ENCODE results near the gene TSPAN14.
A peak's percentile ranks its signal among the peaks of the same experiment; 100 is the strongest.
"Not testable (repeated sequence)": the region's sequence is repeated elsewhere in the genome, so short reads cannot be mapped to it uniquely, and the experiment has no call there.

Gene TSPAN14, protein sequence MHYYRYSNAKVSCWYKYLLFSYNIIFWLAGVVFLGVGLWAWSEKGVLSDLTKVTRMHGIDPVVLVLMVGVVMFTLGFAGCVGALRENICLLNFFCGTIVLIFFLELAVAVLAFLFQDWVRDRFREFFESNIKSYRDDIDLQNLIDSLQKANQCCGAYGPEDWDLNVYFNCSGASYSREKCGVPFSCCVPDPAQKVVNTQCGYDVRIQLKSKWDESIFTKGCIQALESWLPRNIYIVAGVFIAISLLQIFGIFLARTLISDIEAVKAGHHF

GRCh38 chr10:80453842-80454512, at the start of gene TSPAN14:
Gene TSPAN14 (plus strand): TSS chr10:80454310. CDS start chr10:80489234, 34,924 bp downstream.
- DNase-seq (ENCODE audit: low read depth in 4 of 4, low spot score in 1 of 4), result peak in 3 of 4 experiments; percentile 56 to 73 (median 63)

DNA sequence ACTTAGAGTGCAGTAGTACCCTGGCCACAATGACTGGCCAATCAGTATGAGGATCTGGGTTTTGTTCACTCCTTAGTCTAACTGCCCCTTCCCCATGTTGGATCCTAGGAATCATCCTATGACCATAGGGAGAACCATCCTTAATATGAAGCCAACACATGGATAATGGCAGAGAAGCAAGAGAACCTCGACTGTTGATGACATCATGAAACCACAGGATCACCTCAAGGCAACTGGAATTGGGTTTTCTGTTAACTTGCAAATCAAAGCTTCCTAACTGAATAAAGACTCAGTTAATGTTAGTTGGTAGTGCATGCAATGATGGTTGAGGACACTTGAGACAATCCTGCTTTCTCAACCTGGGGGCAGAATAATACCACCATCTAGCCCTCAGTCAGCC, 49.1 kb upstream of the TSPAN14 start:
- DNase-seq (ENCODE audit: low read depth in 4 of 4, low spot score in 1 of 4), result no peak

GRCh38 chr10:80405626-80406025, 48.5 kb upstream of the TSPAN14 start:
- DNase-seq (ENCODE audit: low read depth in 4 of 4, low spot score in 1 of 4), result no peak

DNA sequence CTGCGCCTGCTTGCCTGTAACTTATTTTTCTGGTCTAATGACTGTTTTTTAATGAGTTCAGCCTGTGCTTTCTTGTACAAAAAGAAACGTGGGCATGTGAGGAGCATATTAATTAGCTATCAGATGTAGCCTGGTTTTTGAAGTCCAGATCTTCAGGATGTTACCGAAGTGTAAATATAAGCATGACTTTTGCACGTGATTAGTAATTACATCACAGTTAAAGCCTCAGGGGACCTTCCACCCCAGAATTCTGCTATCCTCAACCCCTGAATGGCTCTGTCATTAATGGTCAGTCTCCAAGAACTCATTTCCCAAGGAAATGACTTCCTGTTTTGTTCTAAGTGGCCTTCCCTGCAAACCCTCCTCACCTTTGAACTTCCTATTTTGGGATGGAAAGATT, 47.9 kb upstream of the TSPAN14 start:
- no peak for DNase-seq (ENCODE audit: low read depth in 4 of 4, low spot score in 1 of 4)

- DNase-seq (ENCODE audit: low read depth in 4 of 4, low spot score in 1 of 4), result peak; percentile 17 to 54 (median 26)
Measured at GRCh38 chr10:80407812-80408241, 46.3 kb upstream of the TSPAN14 start.

GRCh38 chr10:80408242-80409101, 45.6 kb upstream of the TSPAN14 start, which contains the start of gene PRXL2A:
Gene PRXL2A (plus strand): TSS chr10:80408551. CDS start chr10:80420468, 11,917 bp downstream.
- peak; percentile 64 to 83 (median 72) for DNase-seq (ENCODE audit: low read depth in 4 of 4, low spot score in 1 of 4)

DNA sequence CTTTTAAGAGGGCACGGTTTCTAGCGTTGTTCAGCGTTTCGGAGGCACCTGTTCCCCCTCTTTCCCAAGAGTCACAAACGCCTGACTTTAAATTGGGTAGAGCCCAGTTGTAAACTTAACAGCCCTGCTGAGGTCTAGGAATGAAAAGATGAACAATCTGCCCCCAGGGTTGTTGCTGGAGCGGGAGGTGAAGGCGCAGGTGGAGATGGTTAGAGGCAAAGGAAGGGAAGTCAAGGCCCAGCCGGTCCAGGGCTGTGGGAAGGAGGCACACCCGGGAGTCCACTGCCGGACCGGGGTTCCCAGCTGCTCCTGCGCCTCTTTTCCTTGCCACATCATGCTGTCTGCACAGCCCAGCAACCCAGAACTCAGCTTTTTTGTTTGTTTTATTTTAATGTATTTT, 45.0 kb upstream of the TSPAN14 start:
- DNase-seq (ENCODE audit: low read depth in 4 of 4, low spot score in 1 of 4), result no peak

DNA sequence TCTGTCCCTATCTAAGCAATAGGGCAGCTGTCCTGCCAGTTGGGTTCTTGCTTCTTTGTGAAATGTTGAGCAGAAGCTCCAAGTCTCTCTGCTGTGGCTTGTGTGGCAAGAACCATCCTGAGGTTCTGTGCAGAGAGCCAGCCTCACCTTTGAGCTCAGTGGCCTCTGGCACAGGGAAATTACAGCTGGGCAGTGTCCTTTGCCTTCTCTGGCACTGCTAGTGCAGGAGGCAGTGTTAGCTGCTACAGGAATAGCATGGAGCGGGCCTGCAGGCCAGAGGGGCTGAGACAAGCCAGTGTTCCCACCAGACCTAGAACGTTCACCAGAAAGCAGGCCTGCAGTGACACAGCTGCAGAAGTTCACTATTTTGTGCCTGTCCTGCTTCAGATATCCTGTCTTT, 44.0 kb upstream of the TSPAN14 start:
- DNase-seq (ENCODE audit: low read depth in 4 of 4, low spot score in 1 of 4), result no peak

DNA sequence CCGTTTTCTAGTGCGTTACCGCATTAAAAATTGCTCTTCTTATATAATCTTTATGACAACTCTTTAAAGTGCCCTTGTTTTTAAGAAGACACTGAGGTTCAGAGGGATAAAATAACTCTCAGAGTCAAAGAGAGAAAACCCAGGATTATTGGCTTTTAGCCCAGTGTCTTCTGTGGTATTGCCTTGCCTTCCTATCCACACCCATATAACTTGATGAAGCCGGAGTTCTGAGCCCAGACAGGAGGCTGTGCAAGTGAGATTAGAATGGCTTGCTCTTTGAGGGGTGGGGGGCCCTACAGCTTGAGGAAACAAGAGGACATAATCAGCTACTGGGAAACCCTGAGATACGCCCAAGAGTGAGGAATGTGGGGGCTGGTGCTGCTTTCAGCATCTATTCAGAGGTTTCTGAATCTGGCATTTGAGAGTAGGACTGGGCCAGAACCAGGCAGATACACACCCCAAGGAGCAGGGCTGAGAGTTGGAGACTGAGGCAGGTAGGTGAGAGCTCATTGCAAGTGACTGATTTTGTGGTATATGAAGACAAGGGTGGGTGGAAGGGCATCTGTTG, 43.4 kb upstream of the TSPAN14 start:
- no peak for DNase-seq (ENCODE audit: low read depth in 4 of 4, low spot score in 1 of 4)

DNA sequence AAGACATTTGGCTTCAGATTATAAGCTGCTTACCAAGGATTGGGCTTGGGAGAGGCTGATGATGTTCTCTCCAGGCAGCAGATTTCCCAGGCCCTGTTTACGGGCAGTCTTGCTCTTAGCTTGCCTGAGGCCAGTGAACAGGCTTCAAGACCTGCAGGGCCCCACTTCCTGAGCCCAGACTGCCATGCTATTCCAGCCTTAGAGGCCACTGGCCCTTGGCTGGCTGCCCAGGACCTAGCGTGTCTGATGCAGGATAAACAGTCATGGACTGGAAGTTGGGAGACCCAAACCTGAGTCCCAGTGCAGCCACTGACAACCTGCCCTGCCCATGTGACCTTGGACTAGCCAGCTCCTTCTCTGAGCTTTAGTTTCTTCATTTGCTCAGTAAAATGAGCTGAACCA, 42.8 kb upstream of the TSPAN14 start:
- DNase-seq (ENCODE audit: low read depth in 4 of 4, low spot score in 1 of 4), result no peak

GRCh38 chr10:80411681-80412220, 42.4 kb upstream of the TSPAN14 start:
- DNase-seq (ENCODE audit: low read depth in 4 of 4, low spot score in 1 of 4), result no peak

DNA sequence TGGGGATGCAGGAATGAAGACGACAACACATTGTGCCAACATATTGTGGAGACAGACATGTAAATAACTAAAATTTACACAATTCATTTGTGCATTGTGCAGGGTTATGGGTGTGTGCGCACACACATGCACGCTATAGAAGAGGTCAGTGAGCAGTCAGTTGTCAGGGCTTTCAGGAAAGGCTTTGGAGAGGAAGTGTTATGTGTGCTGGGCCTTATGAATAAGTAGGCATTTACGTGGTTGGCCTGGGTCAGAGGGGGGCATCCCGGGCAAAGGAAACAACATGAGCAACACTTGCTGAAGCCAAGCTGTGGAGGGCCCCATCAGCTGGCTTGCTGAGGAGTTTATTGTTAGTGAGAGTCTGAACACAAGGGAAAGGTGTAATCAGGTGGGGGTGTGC, 41.6 kb upstream of the TSPAN14 start:
- DNase-seq (ENCODE audit: low read depth in 4 of 4, low spot score in 1 of 4), result no peak

GRCh38 chr10:80413271-80413996, 40.7 kb upstream of the TSPAN14 start:
- no peak for DNase-seq (ENCODE audit: low read depth in 4 of 4, low spot score in 1 of 4)

GRCh38 chr10:80414142-80414895, 39.8 kb upstream of the TSPAN14 start:
- DNase-seq (ENCODE audit: low read depth in 4 of 4, low spot score in 1 of 4), result no peak

GRCh38 chr10:80415734-80416478, 38.2 kb upstream of the TSPAN14 start:
- DNase-seq (ENCODE audit: low read depth in 4 of 4, low spot score in 1 of 4), result no peak

GRCh38 chr10:80416479-80417098, 37.5 kb upstream of the TSPAN14 start:
- no peak for DNase-seq (ENCODE audit: low read depth in 4 of 4, low spot score in 1 of 4)

DNA sequence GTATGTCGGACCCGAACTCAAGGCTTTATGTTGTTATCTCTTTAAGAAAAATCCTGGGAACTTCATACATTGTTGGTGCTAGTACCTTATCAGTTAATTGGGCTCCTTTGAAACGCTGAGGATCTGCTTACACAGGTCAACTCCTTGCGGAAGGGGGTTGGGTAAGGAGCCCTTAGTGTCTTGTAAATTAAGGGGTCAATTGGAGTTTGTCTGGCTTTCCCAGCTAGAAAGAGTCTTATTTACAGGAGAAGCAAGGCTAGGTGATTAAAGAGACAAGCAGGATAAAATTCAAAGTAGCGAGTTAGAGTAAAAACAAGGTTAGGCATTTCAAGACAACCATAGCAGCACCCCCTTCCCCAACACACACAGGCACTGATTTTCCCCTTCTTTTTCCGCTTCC, 36.9 kb upstream of the TSPAN14 start:
- DNase-seq (ENCODE audit: low read depth in 4 of 4, low spot score in 1 of 4), result not testable (repeated sequence)

- DNase-seq (ENCODE audit: low read depth in 4 of 4, low spot score in 1 of 4), result no peak
Measured at GRCh38 chr10:80421050-80421706, 32.9 kb upstream of the TSPAN14 start.

All from stimulated activated CD4-positive, alpha-beta T cell treated with anti-CD3 and anti-CD28 coated beads, Interleukin-1b, Interleukin-23, amount 100 ng/mL, for 24 hours (primary cell).